SK-N-SH treated with all-trans-retinoic acid at 6 μM for 48 hours (cell line): ENCODE measurements around the gene FAM241B.

Source experiments
- ATAC-seq: fragments of 200-7000 bp; cut with Tn5 transposase; 3 replicates; pipeline ENCODE4 v1.9.1; 2020; ENCODE audit warnings: mild to moderate bottlenecking, moderate library complexity
- ARNTL ChIP-seq: fragments of 450-650 bp; formaldehyde crosslinking; IDR thresholded peaks from 2 replicates; pipeline ENCODE4 v1.5.0; 2020; ENCODE audit warnings: low read depth, mild to moderate bottlenecking, moderate library complexity, borderline replicate concordance
- BACH2 ChIP-seq: fragments of 250-450 bp; sonication (Bioruptor Pico); IDR thresholded peaks from 2 replicates; pipeline ENCODE4 v1.9.0; 2021; ENCODE audit warnings: mild to moderate bottlenecking, borderline replicate concordance
- CSDC2 ChIP-seq: fragments of 250-450 bp; sonication (Bioruptor Pico); IDR thresholded peaks from 2 replicates; pipeline ENCODE4 v1.5.0; 2020; ENCODE audit warnings: mild to moderate bottlenecking, moderate library complexity
- CSRNP3 ChIP-seq: fragments of 250-450 bp; sonication (Bioruptor Pico); IDR thresholded peaks from 2 replicates; pipeline ENCODE4 v1.5.1; 2021; ENCODE audit warnings: mild to moderate bottlenecking, moderate library complexity
- ESRRG ChIP-seq: fragments of 250-450 bp; sonication (Bioruptor Pico); IDR thresholded peaks from 2 replicates; pipeline ENCODE4 v1.6.1; 2021; ENCODE audit warnings: mild to moderate bottlenecking
- GLIS3 ChIP-seq: fragments of 250-450 bp; sonication (Bioruptor Pico); IDR thresholded peaks from 2 replicates; pipeline ENCODE4 v1.5.0; 2020; ENCODE audit warnings: mild to moderate bottlenecking, moderate library complexity
- ISL1 ChIP-seq: fragments of 250-450 bp; sonication (Bioruptor Pico); IDR thresholded peaks from 2 replicates; pipeline ENCODE4 v2.1.2; 2022; ENCODE audit warnings: mild to moderate bottlenecking, moderate library complexity
- OSR1 ChIP-seq: fragments of 250-450 bp; sonication (Bioruptor Pico); IDR thresholded peaks from 2 replicates; pipeline ENCODE4 v1.8.0; 2022; ENCODE audit warnings: moderate library complexity, mild to moderate bottlenecking, inconsistent platforms
- POU6F1 ChIP-seq: fragments of 250-450 bp; sonication (Bioruptor Pico); IDR thresholded peaks from 2 replicates; pipeline ENCODE4 v1.8.0; 2021; ENCODE audit warnings: low read depth, mild to moderate bottlenecking, moderate library complexity, borderline replicate concordance
- PPARA ChIP-seq: fragments of 250-450 bp; sonication (Bioruptor Pico); IDR thresholded peaks from 2 replicates; pipeline ENCODE4 v1.5.0; 2020; ENCODE audit warnings: mild to moderate bottlenecking, borderline replicate concordance
- RARB ChIP-seq: fragments of 250-450 bp; sonication (Bioruptor Pico); IDR thresholded peaks from 2 replicates; pipeline ENCODE4 v1.8.0; 2021; ENCODE audit warnings: mild to moderate bottlenecking, moderate library complexity
- SNAI2 ChIP-seq: fragments of 250-450 bp; sonication (Bioruptor Pico); IDR thresholded peaks from 2 replicates; pipeline ENCODE4 v1.5.0; 2020; ENCODE audit warnings: mild to moderate bottlenecking, moderate library complexity
- TCF4 ChIP-seq: fragments of 250-450 bp; sonication (Bioruptor Pico); IDR thresholded peaks from 2 replicates; pipeline ENCODE4 v1.8.0; 2021; ENCODE audit warnings: mild to moderate bottlenecking, moderate library complexity, borderline replicate concordance
- TOX ChIP-seq: fragments of 250-450 bp; sonication (Bioruptor Pico); IDR thresholded peaks from 2 replicates; pipeline ENCODE4 v1.8.0; 2021; ENCODE audit warnings: mild to moderate bottlenecking, moderate library complexity, borderline replicate concordance
- ZC3H10 ChIP-seq: fragments of 250-450 bp; sonication (Bioruptor Pico); IDR thresholded peaks from 2 replicates; pipeline ENCODE4 v1.5.1; 2021; ENCODE audit warnings: mild to moderate bottlenecking, moderate library complexity
- ZFP30 ChIP-seq: fragments of 450-650 bp; formaldehyde crosslinking; IDR thresholded peaks from 2 replicates; pipeline ENCODE4 v1.5.0; 2022; ENCODE audit warnings: mild to moderate bottlenecking, moderate library complexity
- ZNF565 ChIP-seq: fragments of 450-650 bp; formaldehyde crosslinking; conservative IDR thresholded peaks from 2 replicates; pipeline ENCODE4 v1.5.0; 2020; ENCODE audit warnings: low read depth, mild to moderate bottlenecking, moderate library complexity
- ZNF70 ChIP-seq: fragments of 450-650 bp; formaldehyde crosslinking; IDR thresholded peaks from 2 replicates; pipeline ENCODE4 v1.5.0; 2020; ENCODE audit warnings: mild to moderate bottlenecking, moderate library complexity
- ZNF8 ChIP-seq: fragments of 450-650 bp; formaldehyde crosslinking; IDR thresholded peaks from 2 replicates; pipeline ENCODE4 v1.5.0; 2020; ENCODE audit warnings: mild to moderate bottlenecking, moderate library complexity
- TF ChIP-seq, protein P1 (sequence below): fragments of 250-450 bp; sonication (Bioruptor Pico); IDR thresholded peaks from 2 replicates; pipeline ENCODE4 v1.8.0; 2020; ENCODE audit warnings: mild to moderate bottlenecking, moderate library complexity, borderline replicate concordance
- TF ChIP-seq, protein P2 (sequence below): fragments of 250-450 bp; sonication (Bioruptor Pico); IDR thresholded peaks from 2 replicates; pipeline ENCODE4 v1.5.1; 2020; ENCODE audit warnings: low read depth, mild to moderate bottlenecking, moderate library complexity

The FAM241B gene

GRCh38 chr10:69616358-69616757, 13.7 kb upstream of the FAM241B start:
- no peak for ATAC-seq
- TF ChIP-seq OSR1 (CRISPR knock-in tag) (no peak), TOX (CRISPR knock-in tag) (no peak), CSRNP3 (CRISPR knock-in tag) (no peak), GLIS3 (CRISPR knock-in tag) (no peak), ZNF70 (CRISPR knock-in tag) (no peak), ESRRG (CRISPR knock-in tag) (no peak), BACH2 (no peak), ZNF8 (no peak), CSDC2 (CRISPR knock-in tag) (no peak), ZC3H10 (CRISPR knock-in tag) (no peak), ARNTL (CRISPR knock-in tag) (no peak), POU6F1 (CRISPR knock-in tag) (no peak), SNAI2 (no peak), ISL1 (no peak), TCF4 (CRISPR knock-in tag) (no peak), RARB (no peak), PPARA (CRISPR knock-in tag) (no peak)
- TF ChIP-seq, protein P1, sequence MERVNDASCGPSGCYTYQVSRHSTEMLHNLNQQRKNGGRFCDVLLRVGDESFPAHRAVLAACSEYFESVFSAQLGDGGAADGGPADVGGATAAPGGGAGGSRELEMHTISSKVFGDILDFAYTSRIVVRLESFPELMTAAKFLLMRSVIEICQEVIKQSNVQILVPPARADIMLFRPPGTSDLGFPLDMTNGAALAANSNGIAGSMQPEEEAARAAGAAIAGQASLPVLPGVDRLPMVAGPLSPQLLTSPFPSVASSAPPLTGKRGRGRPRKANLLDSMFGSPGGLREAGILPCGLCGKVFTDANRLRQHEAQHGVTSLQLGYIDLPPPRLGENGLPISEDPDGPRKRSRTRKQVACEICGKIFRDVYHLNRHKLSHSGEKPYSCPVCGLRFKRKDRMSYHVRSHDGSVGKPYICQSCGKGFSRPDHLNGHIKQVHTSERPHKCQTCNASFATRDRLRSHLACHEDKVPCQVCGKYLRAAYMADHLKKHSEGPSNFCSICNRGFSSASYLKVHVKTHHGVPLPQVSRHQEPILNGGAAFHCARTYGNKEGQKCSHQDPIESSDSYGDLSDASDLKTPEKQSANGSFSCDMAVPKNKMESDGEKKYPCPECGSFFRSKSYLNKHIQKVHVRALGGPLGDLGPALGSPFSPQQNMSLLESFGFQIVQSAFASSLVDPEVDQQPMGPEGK = no peak
- TF ChIP-seq, protein P2, sequence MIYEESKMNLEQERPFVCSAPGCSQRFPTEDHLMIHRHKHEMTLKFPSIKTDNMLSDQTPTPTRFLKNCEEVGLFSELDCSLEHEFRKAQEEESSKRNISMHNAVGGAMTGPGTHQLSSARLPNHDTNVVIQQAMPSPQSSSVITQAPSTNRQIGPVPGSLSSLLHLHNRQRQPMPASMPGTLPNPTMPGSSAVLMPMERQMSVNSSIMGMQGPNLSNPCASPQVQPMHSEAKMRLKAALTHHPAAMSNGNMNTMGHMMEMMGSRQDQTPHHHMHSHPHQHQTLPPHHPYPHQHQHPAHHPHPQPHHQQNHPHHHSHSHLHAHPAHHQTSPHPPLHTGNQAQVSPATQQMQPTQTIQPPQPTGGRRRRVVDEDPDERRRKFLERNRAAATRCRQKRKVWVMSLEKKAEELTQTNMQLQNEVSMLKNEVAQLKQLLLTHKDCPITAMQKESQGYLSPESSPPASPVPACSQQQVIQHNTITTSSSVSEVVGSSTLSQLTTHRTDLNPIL (CRISPR knock-in tag) = no peak
- TF ChIP-seq, all 23 proteins: peak for 0

- TF ChIP-seq ZC3H10 (CRISPR knock-in tag) = no peak
- no peak for TF ChIP-seq ZFP30 (CRISPR knock-in tag)
- no peak for TF ChIP-seq ESRRG (CRISPR knock-in tag)
- TF ChIP-seq, protein P2 (CRISPR knock-in tag) = no peak
- no peak for TF ChIP-seq ZNF70 (CRISPR knock-in tag)
- no peak for TF ChIP-seq ARNTL (CRISPR knock-in tag)
- TF ChIP-seq, protein P1 = no peak
- no peak for TF ChIP-seq CSRNP3 (CRISPR knock-in tag)
- TF ChIP-seq GLIS3 (CRISPR knock-in tag) = no peak
- no peak for TF ChIP-seq ZNF8
- TF ChIP-seq ZNF565 = no peak
- TF ChIP-seq SNAI2 = no peak
- no peak for TF ChIP-seq POU6F1 (CRISPR knock-in tag)
These were observed 11.3 kb upstream of the FAM241B start for GRCh38 chr10:69618746-69619145.

More at GRCh38 chr10:69618746-69619145, 11.3 kb upstream of the FAM241B start:
- ATAC-seq = no peak
